ENCODE data around the gene AFF1.

- TF ChIP-seq CTCF (IDR thresholded peaks at IDR 0.05) (no peak), POLR2A (IDR thresholded peaks at IDR 0.05) (no peak)
These were observed 79.5 kb downstream of the AFF1 start for GRCh38 chr4:87014284-87014782.

Data from esophagus squamous epithelium (tissue), 4 donors.